ENCODE data around the gene LAMA2.

LAMA2 gene

DNA sequence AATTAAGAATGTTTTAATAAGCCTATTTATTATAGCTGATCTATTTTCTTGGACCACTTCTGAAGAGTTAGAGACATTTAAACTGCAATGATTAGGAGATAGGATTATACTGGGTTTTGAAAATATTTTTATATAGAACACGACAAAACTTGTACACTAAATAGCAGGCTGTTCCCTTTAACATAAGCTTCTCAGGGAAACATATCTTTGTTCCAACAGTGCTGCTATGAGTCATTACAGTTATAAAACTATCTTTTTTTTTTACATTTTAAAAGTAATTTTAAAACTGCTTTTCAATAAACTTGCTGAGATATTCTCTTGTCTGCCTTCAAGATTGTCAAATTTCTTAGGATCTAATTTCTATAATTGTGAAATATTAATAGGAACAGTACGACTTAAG is 438.0 kb downstream of the LAMA2 start:
- TF ChIP-seq TAF1 (IDR thresholded peaks at IDR 0.05; ENCODE audit: borderline replicate concordance, insufficient read depth, low read length) (no peak), FOXP2 (optimal IDR thresholded peaks at IDR 0.05; ENCODE audit: borderline replicate concordance, extremely low read depth, extremely low read length, insufficient read depth) (no peak), SIN3A (IDR thresholded peaks at IDR 0.05; ENCODE audit: borderline replicate concordance, insufficient read depth, low read length) (no peak), POLR2AphosphoS5 (IDR thresholded peaks at IDR 0.05; ENCODE audit: low read depth, low read length) (no peak)
- TF ChIP-seq, protein P1, sequence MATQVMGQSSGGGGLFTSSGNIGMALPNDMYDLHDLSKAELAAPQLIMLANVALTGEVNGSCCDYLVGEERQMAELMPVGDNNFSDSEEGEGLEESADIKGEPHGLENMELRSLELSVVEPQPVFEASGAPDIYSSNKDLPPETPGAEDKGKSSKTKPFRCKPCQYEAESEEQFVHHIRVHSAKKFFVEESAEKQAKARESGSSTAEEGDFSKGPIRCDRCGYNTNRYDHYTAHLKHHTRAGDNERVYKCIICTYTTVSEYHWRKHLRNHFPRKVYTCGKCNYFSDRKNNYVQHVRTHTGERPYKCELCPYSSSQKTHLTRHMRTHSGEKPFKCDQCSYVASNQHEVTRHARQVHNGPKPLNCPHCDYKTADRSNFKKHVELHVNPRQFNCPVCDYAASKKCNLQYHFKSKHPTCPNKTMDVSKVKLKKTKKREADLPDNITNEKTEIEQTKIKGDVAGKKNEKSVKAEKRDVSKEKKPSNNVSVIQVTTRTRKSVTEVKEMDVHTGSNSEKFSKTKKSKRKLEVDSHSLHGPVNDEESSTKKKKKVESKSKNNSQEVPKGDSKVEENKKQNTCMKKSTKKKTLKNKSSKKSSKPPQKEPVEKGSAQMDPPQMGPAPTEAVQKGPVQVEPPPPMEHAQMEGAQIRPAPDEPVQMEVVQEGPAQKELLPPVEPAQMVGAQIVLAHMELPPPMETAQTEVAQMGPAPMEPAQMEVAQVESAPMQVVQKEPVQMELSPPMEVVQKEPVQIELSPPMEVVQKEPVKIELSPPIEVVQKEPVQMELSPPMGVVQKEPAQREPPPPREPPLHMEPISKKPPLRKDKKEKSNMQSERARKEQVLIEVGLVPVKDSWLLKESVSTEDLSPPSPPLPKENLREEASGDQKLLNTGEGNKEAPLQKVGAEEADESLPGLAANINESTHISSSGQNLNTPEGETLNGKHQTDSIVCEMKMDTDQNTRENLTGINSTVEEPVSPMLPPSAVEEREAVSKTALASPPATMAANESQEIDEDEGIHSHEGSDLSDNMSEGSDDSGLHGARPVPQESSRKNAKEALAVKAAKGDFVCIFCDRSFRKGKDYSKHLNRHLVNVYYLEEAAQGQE (IDR thresholded peaks at IDR 0.05; ENCODE audit: insufficient read depth in 1 of 2, low read depth in 2 of 2, low read length in 2 of 2), result no peak

DNA sequence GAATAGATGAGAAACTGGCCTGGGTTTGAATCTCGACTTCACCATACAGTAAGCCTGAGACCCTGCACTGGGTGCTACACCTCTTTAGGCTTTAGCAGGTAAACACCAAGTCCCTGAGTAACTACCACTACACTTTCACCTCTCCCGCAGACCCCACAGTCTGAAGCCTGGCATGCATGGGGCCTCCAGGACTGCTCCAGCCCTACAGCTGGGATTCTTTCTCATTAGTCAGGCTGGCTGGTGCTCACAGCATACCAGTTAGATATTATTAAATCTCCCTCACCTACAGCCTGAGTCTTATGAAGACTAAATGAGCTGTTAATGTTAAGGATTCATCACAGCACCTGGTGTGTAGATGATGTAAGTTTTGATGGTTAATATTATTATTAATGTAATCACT is 438.4 kb downstream of the LAMA2 start:
- TF ChIP-seq SIN3A (IDR thresholded peaks at IDR 0.05; ENCODE audit: borderline replicate concordance, insufficient read depth, low read length) (no peak), FOXP2 (optimal IDR thresholded peaks at IDR 0.05; ENCODE audit: borderline replicate concordance, extremely low read depth, extremely low read length, insufficient read depth) (no peak), TAF1 (IDR thresholded peaks at IDR 0.05; ENCODE audit: borderline replicate concordance, insufficient read depth, low read length) (no peak), POLR2AphosphoS5 (IDR thresholded peaks at IDR 0.05; ENCODE audit: low read depth, low read length) (no peak)
- TF ChIP-seq, protein P1 (IDR thresholded peaks at IDR 0.05; ENCODE audit: insufficient read depth in 1 of 2, low read depth in 2 of 2, low read length in 2 of 2), result no peak

DNA sequence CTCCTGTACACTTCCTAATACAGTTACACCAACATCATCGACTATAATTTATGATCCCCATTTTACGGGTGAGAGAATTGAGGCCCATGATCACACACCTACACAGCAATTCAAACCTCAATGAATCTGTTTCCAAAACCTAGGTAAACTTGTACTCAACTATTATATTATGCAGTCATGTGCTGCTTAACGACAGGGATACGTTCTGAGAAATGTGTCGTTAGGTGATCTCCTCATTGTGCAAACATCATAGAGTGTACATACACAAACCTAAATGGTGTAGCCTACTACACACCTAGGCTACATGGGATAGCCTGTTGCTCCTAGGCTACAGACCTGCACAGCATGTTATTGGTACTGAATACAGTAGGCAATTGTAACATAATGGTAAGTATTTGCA is 441.4 kb downstream of the LAMA2 start:
- no peak for TF ChIP-seq POLR2AphosphoS5 (IDR thresholded peaks at IDR 0.05; ENCODE audit: low read depth, low read length)
- TF ChIP-seq TAF1 (IDR thresholded peaks at IDR 0.05; ENCODE audit: borderline replicate concordance, insufficient read depth, low read length), result no peak
- TF ChIP-seq, protein P1 (IDR thresholded peaks at IDR 0.05; ENCODE audit: insufficient read depth in 1 of 2, low read depth in 2 of 2, low read length in 2 of 2), result no peak
- TF ChIP-seq FOXP2 (optimal IDR thresholded peaks at IDR 0.05; ENCODE audit: borderline replicate concordance, extremely low read depth, extremely low read length, insufficient read depth), result no peak
- TF ChIP-seq SIN3A (IDR thresholded peaks at IDR 0.05; ENCODE audit: borderline replicate concordance, insufficient read depth, low read length), result no peak

DNA sequence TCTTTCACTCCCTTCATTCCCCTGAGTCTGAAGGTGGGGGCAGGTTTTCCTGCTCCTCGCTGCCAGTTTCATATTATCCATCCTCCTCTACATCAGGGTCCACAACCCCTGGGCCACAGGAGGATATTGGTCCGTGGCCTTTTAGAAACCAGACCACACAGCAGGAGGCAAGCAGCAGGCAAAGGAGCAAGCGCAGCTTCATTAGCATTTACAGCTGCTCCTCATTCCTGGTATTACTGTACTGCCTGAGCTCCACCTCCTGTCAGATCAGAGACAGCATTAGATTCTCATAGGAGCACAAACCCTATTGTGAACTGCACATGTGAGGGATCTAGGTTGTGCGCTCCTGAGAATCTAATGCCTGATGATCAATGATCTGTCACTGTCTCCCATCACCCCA is 446.7 kb downstream of the LAMA2 start:
- TF ChIP-seq FOXP2 (optimal IDR thresholded peaks at IDR 0.05; ENCODE audit: borderline replicate concordance, extremely low read depth, extremely low read length, insufficient read depth) (no peak), TAF1 (IDR thresholded peaks at IDR 0.05; ENCODE audit: borderline replicate concordance, insufficient read depth, low read length) (no peak), SIN3A (IDR thresholded peaks at IDR 0.05; ENCODE audit: borderline replicate concordance, insufficient read depth, low read length) (no peak), POLR2AphosphoS5 (IDR thresholded peaks at IDR 0.05; ENCODE audit: low read depth, low read length) (no peak)
- TF ChIP-seq, protein P1 (IDR thresholded peaks at IDR 0.05; ENCODE audit: insufficient read depth in 1 of 2, low read depth in 2 of 2, low read length in 2 of 2), result no peak

Data from PFSK-1 (cell line).